CD14-positive monocyte (primary cell): ENCODE results near the gene IBA57. TPM values are rescaled to one million over a fixed set of nuclear protein-coding genes. Genes with fewer than 3 reads are reported as not detected.

Experiments used
- DNase-seq, 3 donors: peaks; one replicate each; pipeline ENCODE4 v3.0.0-alpha.2; 2011 to 2022
- H2AFZ ChIP-seq: 2 replicates; pipeline ENCODE4 v1.6.0; 2012; ENCODE audit warnings: mild to moderate bottlenecking, low read depth, low read length, inconsistent platforms; ENCODE audit not compliant: insufficient read depth, poor library complexity, severe bottlenecking
- H3K27ac ChIP-seq, 2 donors: 1 replicate in 1 of 2; 2 replicates in 1 of 2; pipeline ENCODE4 v1.5.1; 2012 to 2013; ENCODE audit warnings: low read length in 2 of 2, control low read depth in 1 of 2, inconsistent platforms in 1 of 2, low read depth in 1 of 2, mild to moderate bottlenecking in 1 of 2
- H3K27me3 ChIP-seq, 2 donors: one replicate each; pipeline versions ENCODE4 v1.6.0 to v1.6.1; 2011 to 2013; ENCODE audit warnings: low read length in 2 of 2; ENCODE audit not compliant: control insufficient read depth in 2 of 2, insufficient read depth in 2 of 2
- H3K36me3 ChIP-seq, 2 donors: replicated peaks in 1 of 2; 1 replicate in 1 of 2; 2 replicates in 1 of 2; pipeline versions ENCODE4 v1.5.1 to v1.6.1; 2012 to 2013; ENCODE audit warnings: low read length in 2 of 2, control low read depth in 1 of 2, inconsistent platforms in 1 of 2, mild to moderate bottlenecking in 1 of 2; ENCODE audit not compliant: insufficient read depth in 2 of 2, control insufficient read depth in 1 of 2
- H3K4me1 ChIP-seq, 2 donors: 1 replicate in 1 of 2; 2 replicates in 1 of 2; pipeline versions ENCODE4 v1.5.1 to v1.6.1; 2012 to 2013; ENCODE audit warnings: low read length in 2 of 2, control low read depth in 1 of 2, inconsistent platforms in 1 of 2, mild to moderate bottlenecking in 1 of 2, moderate library complexity in 1 of 2; ENCODE audit not compliant: insufficient read depth in 2 of 2, control insufficient read depth in 1 of 2
- H3K4me2 ChIP-seq: replicated peaks from 2 replicates; pipeline ENCODE3; 2012; ENCODE audit warnings: low read length, moderate library complexity, mild to moderate bottlenecking; ENCODE audit not compliant: poor library complexity, severe bottlenecking; ENCODE audit errors: extremely low read depth
- H3K4me3 ChIP-seq, 3 experiments: fragments of 200-600 bp in 1 of 3; sonication (generic) in 1 of 3; replicated peaks in 1 of 3; 1 replicate in 2 of 3; 2 replicates in 1 of 3; pipeline ENCODE4 v1.5.1; 2011 to 2013; ENCODE audit warnings: low read length in 3 of 3, mild to moderate bottlenecking in 3 of 3, control low read depth in 2 of 3, low read depth in 2 of 3, inconsistent platforms in 1 of 3, moderate library complexity in 1 of 3
- H3K79me2 ChIP-seq: 2 replicates; pipeline ENCODE4 v1.6.0; 2012; ENCODE audit warnings: mild to moderate bottlenecking, control low read depth, inconsistent platforms, low read length, moderate library complexity; ENCODE audit not compliant: insufficient read depth
- H3K9ac ChIP-seq: 2 replicates; pipeline ENCODE4 v1.6.0; 2017; ENCODE audit warnings: low read length, mild to moderate bottlenecking; ENCODE audit not compliant: insufficient read depth, poor library complexity, severe bottlenecking
- H3K9me3 ChIP-seq, 2 donors: replicated peaks in 1 of 2; 1 replicate in 1 of 2; 2 replicates in 1 of 2; pipeline versions ENCODE4 v1.5.1 to v1.6.1; 2012 to 2013; ENCODE audit warnings: low read length in 2 of 2, control low read depth in 1 of 2; ENCODE audit not compliant: control insufficient read depth in 1 of 2, insufficient read depth in 1 of 2
- H4K20me1 ChIP-seq: 2 replicates; pipeline ENCODE4 v1.6.0; 2012; ENCODE audit warnings: mild to moderate bottlenecking, low read length, control low read depth, moderate library complexity; ENCODE audit not compliant: insufficient read depth
- H3K27ac Mint-ChIP-seq, 7 donors: one replicate each; pipeline ENCODE4 v1.8.0; 2020; ENCODE audit warnings: mild to moderate bottlenecking in 7 of 7, mixed read lengths in 7 of 7, moderate library complexity in 6 of 7, inconsistent platforms in 2 of 7
- H3K27me3 Mint-ChIP-seq, 3 donors: one replicate each; pipeline ENCODE4 v1.8.0; 2021 to 2022; ENCODE audit warnings: low read depth in 3 of 3, mild to moderate bottlenecking in 3 of 3, mixed read lengths in 3 of 3, moderate library complexity in 3 of 3, inconsistent platforms in 1 of 3
- H3K36me3 Mint-ChIP-seq, 2 donors: one replicate each; pipeline ENCODE4 v1.8.0; 2020; ENCODE audit warnings: mixed read lengths in 2 of 2, inconsistent platforms in 1 of 2, mild to moderate bottlenecking in 1 of 2
- H3K4me1 Mint-ChIP-seq: one replicate; pipeline ENCODE4 v1.8.0; 2020; ENCODE audit warnings: mild to moderate bottlenecking, mixed read lengths
- H3K4me3 Mint-ChIP-seq, 2 donors: one replicate each; pipeline ENCODE4 v1.8.0; 2020; ENCODE audit warnings: mild to moderate bottlenecking in 2 of 2, mixed read lengths in 2 of 2, moderate library complexity in 1 of 2
- H3K9me3 Mint-ChIP-seq, 7 donors: one replicate each; pipeline ENCODE4 v1.8.0; 2020 to 2022; ENCODE audit warnings: mixed read lengths in 7 of 7, mild to moderate bottlenecking in 6 of 7, moderate library complexity in 6 of 7, inconsistent platforms in 2 of 7
- CTCF ChIP-seq: fragments of 200-600 bp; IDR thresholded peaks from one replicate; pipeline ENCODE4 v1.8.0; 2022; ENCODE audit warnings: antibody characterized with exemption, mild to moderate bottlenecking
- WGBS: methylation state at CpG from one replicate; pipeline ENCODE4 v1.1.5; 2013; ENCODE audit warnings: missing lambda C conversion rate; ENCODE audit not compliant: insufficient coverage; 5-methylcytosine and 5-hydroxymethylcytosine counted together
- intact Hi-C, 2 donors: fragments of 100-400 bp; cut with micrococcal nuclease; formaldehyde crosslinking; loops; one replicate each; pipeline versions ENCODE4 v1.15.0 to v1.15.1; 2023
- polyA plus RNA-seq, 3 donors: library from polyadenylated mRNA; depleted of rRNA in 1 of 3; unstranded in 2 of 3; stranded (reverse) in 1 of 3; fragments of 300-500 nt in 2 of 3; fragments of >200 nt in 1 of 3; fragmentation: Illumina TruSeq in 2 of 3; gene quantifications; 1 replicate in 2 of 3; 2 replicates in 1 of 3; pipeline ENCODE4 v1.2.3, GENCODE V29; 2012 to 2021

IBA57 gene
- polyA plus RNA-seq, 3 donors, result 1.6 to 2.1 (median 1.7) TPM

GRCh38 chr1:228182296-228183030 lies 16.9 kb downstream of the IBA57 start:
- H4K20me1 ChIP-seq, result no peaks in the 10 kb centered on the region
- H3K27ac ChIP-seq, result no peak overlapping the region
- Mint-ChIP-seq H3K36me3 (peaks cover 0 to 6% of the 10 kb centered on the region in 2 donors), H3K4me3 (no peak overlapping the region), H3K4me1 (peaks cover 22% of the 10 kb centered on the region), H3K27ac (no peak overlapping the region), H3K9me3 (no peaks in the 10 kb centered on the region), H3K27me3 (no peaks in the 10 kb centered on the region)
- WGBS, result 85% methylated on average over 11 of the region's 32 CpGs
- no peak overlapping the region for H3K4me3 ChIP-seq
- intact Hi-C loops, result no loop called here
- H3K27me3 ChIP-seq, result no peaks in the 10 kb centered on the region
- H3K4me1 ChIP-seq, result peaks cover 19 to 20% of the 10 kb centered on the region in 2 donors
- no peak overlapping the region for H3K4me2 ChIP-seq
- H2AFZ ChIP-seq, result no peak overlapping the region
- H3K9me3 ChIP-seq, result no peaks in the 10 kb centered on the region
- DNase-seq, result no peak
- no peaks in the 10 kb centered on the region for H3K79me2 ChIP-seq
- TF ChIP-seq CTCF, result no peak
- H3K36me3 ChIP-seq, result no peaks in the 10 kb centered on the region
- no peak overlapping the region for H3K9ac ChIP-seq

- Histone ChIP-seq H3K27ac (no peak overlapping the region), H3K79me2 (no peaks in the 10 kb centered on the region), H3K9me3 (no peaks in the 10 kb centered on the region), H3K4me2 (no peak overlapping the region), H2AFZ (no peak overlapping the region), H4K20me1 (no peaks in the 10 kb centered on the region), H3K27me3 (no peaks in the 10 kb centered on the region), H3K9ac (no peak overlapping the region), H3K36me3 (no peaks in the 10 kb centered on the region), H3K4me1 (peaks cover 6 to 8% of the 10 kb centered on the region in 2 donors), H3K4me3 (no peak overlapping the region)
- 95% methylated on average over 7 of the region's 7 CpGs for WGBS
- H3K36me3 Mint-ChIP-seq, result peaks cover 0 to 4% of the 10 kb centered on the region in 2 donors
- no peak for DNase-seq
- intact Hi-C loops, result no loop called here
- H3K27me3 Mint-ChIP-seq, result peaks cover 0 to 3% (median 0%) of the 10 kb centered on the region in 3 donors
- H3K4me1 Mint-ChIP-seq, result peaks cover 7% of the 10 kb centered on the region
- H3K27ac Mint-ChIP-seq, result peak overlapping the region in 1 of 7 donors; percentile 66
- H3K4me3 Mint-ChIP-seq, result no peak overlapping the region
- peaks cover 0 to 3% (median 1%) of the 10 kb centered on the region in 7 donors for H3K9me3 Mint-ChIP-seq
- no peak for TF ChIP-seq CTCF
These were observed 18.5 kb downstream of the IBA57 start for GRCh38 chr1:228184152-228184551.
